Endothelial cell of umbilical vein (primary cell): ENCODE data around the gene PCSK6. TPM values are rescaled to one million over a fixed set of nuclear protein-coding genes. Genes with fewer than 3 reads are reported as not detected.

Experiments
- BruUV-seq: library from RNA; stranded (reverse); fragments of 400-500 nt; replicated peaks from 2 replicates; lab custom pipeline; 2021; lab: Mats Ljungman, UMichigan
- CTCF ChIA-PET: fragments of 300-600, 350-600 bp; sonication (Branson Sonifier 250); formaldehyde crosslinking; loops from one replicate; lab custom pipeline; 2021; ENCODE audit warnings: antibody characterized with exemption, inconsistent platforms; lab: Charles Lee
- POLR2A ChIA-PET: fragments of 300-600, 350-600 bp; sonication (Branson Sonifier 250); formaldehyde crosslinking; loops from one replicate; lab custom pipeline; 2021; ENCODE audit warnings: antibody characterized with exemption, inconsistent platforms; lab: Charles Lee
- DNase-seq: peaks from one replicate; pipeline ENCODE4 v3.0.0-alpha.2; 2011; ENCODE audit warnings: low read depth, low spot score
- FAIRE-seq: peaks from 2 replicates; lab custom pipeline; 2011; peaks lifted over from hg19 to GRCh38; lab: Jason Lieb, UNC
- H2AFZ ChIP-seq: 2 replicates; pipeline ENCODE4 v1.6.0; 2012; ENCODE audit warnings: low read depth, low read length, control low read depth, inconsistent platforms
- H3K27ac ChIP-seq: 2 replicates; pipeline ENCODE4 v1.5.1; 2011; ENCODE audit warnings: low read depth, mild to moderate bottlenecking, control low read depth, low read length, moderate library complexity; ENCODE audit not compliant: insufficient read depth
- H3K27me3 ChIP-seq, 2 experiments: 2 replicates each; pipeline versions ENCODE4 v1.6.0 to v1.6.1; 2011; ENCODE audit warnings: low read length in 2 of 2, mixed read lengths in 1 of 2; ENCODE audit not compliant: control insufficient read depth in 2 of 2, insufficient read depth in 2 of 2
- H3K36me3 ChIP-seq, 2 experiments: 2 replicates in 1 of 2; 3 replicates in 1 of 2; pipeline ENCODE4 v1.5.1; 2011; ENCODE audit warnings: low read length in 2 of 2, mild to moderate bottlenecking in 1 of 2, moderate library complexity in 1 of 2; ENCODE audit not compliant: control insufficient read depth in 2 of 2, insufficient read depth in 2 of 2; ENCODE audit errors: extremely low read depth in 1 of 2
- H3K4me1 ChIP-seq: 3 replicates; pipeline ENCODE4 v1.5.1; 2011; ENCODE audit warnings: mild to moderate bottlenecking, low read length; ENCODE audit not compliant: control insufficient read depth, insufficient read depth; ENCODE audit errors: extremely low read depth
- H3K4me2 ChIP-seq: 2 replicates; pipeline ENCODE4 v1.6.1; 2011; ENCODE audit warnings: low read length, control low read depth, mixed read lengths; ENCODE audit not compliant: insufficient read depth
- H3K4me3 ChIP-seq, 3 experiments: fragments of 200-600 bp in 1 of 3; sonication (generic), shearing (Covaris generic) in 1 of 3; replicated peaks in 1 of 3; 2 replicates each; pipeline ENCODE4 v1.5.1; 2011 to 2016; ENCODE audit warnings: control low read depth in 3 of 3, low read length in 3 of 3, mild to moderate bottlenecking in 2 of 3, inconsistent platforms in 1 of 3, low read depth in 1 of 3, moderate library complexity in 1 of 3; ENCODE audit not compliant: insufficient read depth in 1 of 3
- H3K79me2 ChIP-seq: 2 replicates; pipeline ENCODE4 v1.6.0; 2012; ENCODE audit warnings: low read length, inconsistent platforms; ENCODE audit not compliant: control insufficient read depth, insufficient read depth
- H3K9ac ChIP-seq: replicated peaks from 2 replicates; pipeline ENCODE3; 2011; ENCODE audit warnings: low read length, control low read depth; ENCODE audit not compliant: insufficient read depth; ENCODE audit errors: extremely low read depth
- H3K9me1 ChIP-seq: replicated peaks from 3 replicates; pipeline ENCODE4 v1.6.0; 2011; ENCODE audit warnings: mild to moderate bottlenecking, low read length; ENCODE audit not compliant: control insufficient read depth, insufficient read depth; ENCODE audit errors: extremely low read depth
- H3K9me3 ChIP-seq: replicated peaks from 2 replicates; pipeline ENCODE4 v1.5.1; 2012; ENCODE audit warnings: low read length, inconsistent platforms; ENCODE audit not compliant: control insufficient read depth, insufficient read depth
- H4K20me1 ChIP-seq: replicated peaks from 2 replicates; pipeline ENCODE3; 2011; ENCODE audit warnings: mild to moderate bottlenecking, low read length; ENCODE audit not compliant: control insufficient read depth, insufficient read depth; ENCODE audit errors: extremely low read depth
- EZH2 ChIP-seq: IDR thresholded peaks from 2 replicates; pipeline ENCODE4 v1.6.1; 2012; ENCODE audit warnings: borderline replicate concordance, low read depth, mild to moderate bottlenecking, moderate library complexity, low read length, inconsistent platforms; ENCODE audit not compliant: severe bottlenecking
- FOS ChIP-seq: IDR thresholded peaks from 2 replicates; pipeline ENCODE4 v1.6.1; 2011; ENCODE audit warnings: mild to moderate bottlenecking, low read length, moderate library complexity, borderline replicate concordance; ENCODE audit not compliant: insufficient read depth
- GATA2 ChIP-seq: IDR thresholded peaks from 2 replicates; pipeline ENCODE4 v1.7.0; 2011; ENCODE audit warnings: low read depth, mild to moderate bottlenecking, moderate library complexity, mixed read lengths, low read length; ENCODE audit not compliant: insufficient read length, insufficient read depth
- JUN ChIP-seq: IDR thresholded peaks from 2 replicates; pipeline ENCODE4 v1.6.1; 2011; ENCODE audit warnings: borderline replicate concordance, low read depth; ENCODE audit not compliant: insufficient read length, insufficient read depth
- MYC ChIP-seq: IDR thresholded peaks from one replicate; pipeline ENCODE4 v1.6.1; 2011; ENCODE audit warnings: mild to moderate bottlenecking, low read depth, low read length
- POLR2A ChIP-seq: IDR thresholded peaks from 2 replicates; pipeline ENCODE4 v1.6.1; 2012; ENCODE audit warnings: low read depth, mild to moderate bottlenecking, control low read depth, low read length
- POLR2AphosphoS5 ChIP-seq: IDR thresholded peaks from 2 replicates; pipeline ENCODE4 v1.6.1; 2012; ENCODE audit warnings: low read depth, mild to moderate bottlenecking, control low read depth, low read length, moderate library complexity; ENCODE audit not compliant: insufficient read depth
- dilution Hi-C: fragments of 300-500 bp; cut with MboI; formaldehyde crosslinking; loops from one replicate; pipeline ENCODE4 v1.15.0; 2019; ENCODE audit warnings: low sequenced_read_pairs; ENCODE audit not compliant: extremely low pct_ligation_motif_present
- intact Hi-C: fragments of 100-400 bp; cut with micrococcal nuclease; formaldehyde crosslinking; loops from one replicate; pipeline ENCODE4 v1.10.0; 2022
- polyA plus RNA-seq, 4 experiments: library from polyadenylated mRNA; depleted of rRNA in 3 of 4; stranded (reverse) in 3 of 4; unstranded in 1 of 4; fragments of >200 nt; gene quantifications; 2 replicates each; pipeline versions ENCODE4 v1.2.1 to v1.2.3, GENCODE V29; 2011 to 2012; ENCODE audit warnings: missing spikeins in 1 of 4
- total RNA-seq: library from RNA; stranded (reverse); gene quantifications from 2 replicates; pipeline ENCODE4 v1.2.3, GENCODE V29; 2021
- TF ChIP-seq, protein P1 (sequence below): IDR thresholded peaks from 2 replicates; pipeline ENCODE4 v1.6.1; 2011; ENCODE audit not compliant: insufficient read depth, insufficient read length
- TF ChIP-seq, protein P2 (sequence below), 2 donors: IDR thresholded peaks; 1 replicate in 1 of 2; 2 replicates in 1 of 2; pipeline ENCODE4 v1.5.1; 2011; ENCODE audit warnings: low read length in 2 of 2, mild to moderate bottlenecking in 2 of 2, moderate library complexity in 2 of 2, control low read depth in 1 of 2, inconsistent platforms in 1 of 2, low read depth in 1 of 2; ENCODE audit not compliant: insufficient read depth in 1 of 2; ENCODE audit errors: extremely low read depth in 1 of 2

PCSK6 gene
- total and polyA plus RNA-seq, 2 donors (not counting 3 experiments of a cell fraction or from before 2014, with no cell fraction given), result 0.18 to 0.69 TPM

DNA sequence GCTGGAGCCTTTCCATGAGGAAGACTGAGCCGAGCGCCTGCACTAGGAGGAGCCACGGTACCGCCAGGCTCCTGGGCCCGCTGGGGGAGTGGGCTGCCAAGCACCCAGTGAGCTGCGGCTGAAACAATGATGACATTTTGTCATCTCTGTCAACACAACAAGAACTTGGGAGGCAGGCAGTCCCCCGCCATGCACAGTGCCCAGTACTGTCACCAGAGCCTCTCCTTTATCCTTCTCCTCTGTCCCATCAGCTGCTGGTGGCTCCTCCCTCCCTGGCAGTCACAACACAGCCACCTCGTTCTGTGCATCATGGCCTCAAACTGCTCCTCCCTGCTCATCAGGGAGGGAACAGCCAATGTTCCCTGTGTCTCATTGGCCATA lies 34.0 kb upstream of the PCSK6 start:
- Histone ChIP-seq H3K36me3 (no peaks in the 10 kb centered on the region), H3K9me3 (no peaks in the 10 kb centered on the region), H3K4me3 (no peak overlapping the region), H3K79me2 (no peaks in the 10 kb centered on the region), H4K20me1 (no peaks in the 10 kb centered on the region), H3K9me1 (no peaks in the 10 kb centered on the region), H3K27me3 (peaks cover 0 to 2% of the 10 kb centered on the region in 2 experiments), H3K27ac (no peak overlapping the region), H2AFZ (no peak overlapping the region), H3K4me1 (no peaks in the 10 kb centered on the region), H3K4me2 (no peak overlapping the region), H3K9ac (no peak overlapping the region)
- no peak for FAIRE-seq
- intact Hi-C loops (no loop called here), dilution Hi-C loops (no loop called here)
- POLR2A ChIA-PET, result no interaction called here
- TF ChIP-seq, protein P1, sequence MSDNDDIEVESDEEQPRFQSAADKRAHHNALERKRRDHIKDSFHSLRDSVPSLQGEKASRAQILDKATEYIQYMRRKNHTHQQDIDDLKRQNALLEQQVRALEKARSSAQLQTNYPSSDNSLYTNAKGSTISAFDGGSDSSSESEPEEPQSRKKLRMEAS, result no peak
- TF ChIP-seq JUN (no peak), EZH2 (no peak), POLR2AphosphoS5 (no peak), MYC (no peak), POLR2A (no peak), FOS (no peak), GATA2 (no peak)
- TF ChIP-seq, protein P2, sequence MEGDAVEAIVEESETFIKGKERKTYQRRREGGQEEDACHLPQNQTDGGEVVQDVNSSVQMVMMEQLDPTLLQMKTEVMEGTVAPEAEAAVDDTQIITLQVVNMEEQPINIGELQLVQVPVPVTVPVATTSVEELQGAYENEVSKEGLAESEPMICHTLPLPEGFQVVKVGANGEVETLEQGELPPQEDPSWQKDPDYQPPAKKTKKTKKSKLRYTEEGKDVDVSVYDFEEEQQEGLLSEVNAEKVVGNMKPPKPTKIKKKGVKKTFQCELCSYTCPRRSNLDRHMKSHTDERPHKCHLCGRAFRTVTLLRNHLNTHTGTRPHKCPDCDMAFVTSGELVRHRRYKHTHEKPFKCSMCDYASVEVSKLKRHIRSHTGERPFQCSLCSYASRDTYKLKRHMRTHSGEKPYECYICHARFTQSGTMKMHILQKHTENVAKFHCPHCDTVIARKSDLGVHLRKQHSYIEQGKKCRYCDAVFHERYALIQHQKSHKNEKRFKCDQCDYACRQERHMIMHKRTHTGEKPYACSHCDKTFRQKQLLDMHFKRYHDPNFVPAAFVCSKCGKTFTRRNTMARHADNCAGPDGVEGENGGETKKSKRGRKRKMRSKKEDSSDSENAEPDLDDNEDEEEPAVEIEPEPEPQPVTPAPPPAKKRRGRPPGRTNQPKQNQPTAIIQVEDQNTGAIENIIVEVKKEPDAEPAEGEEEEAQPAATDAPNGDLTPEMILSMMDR (IDR thresholded peaks at IDR 0.05; ENCODE audit: extremely low read depth in 1 of 2, insufficient read depth in 1 of 2, low read depth in 1 of 2, low read length in 2 of 2), result no peak
- no TSS peak for BruUV-seq
- CTCF ChIA-PET, result interaction anchor here (0.8 to 1.0 kb wide), 2 partner anchors 17 to 235 kb away, joined by 3 read pairs; no protein-coding TSS in a partner anchor
- DNase-seq, result no peak
